ENCODE data around the gene TMPRSS3. TPM values are rescaled to one million over a fixed set of nuclear protein-coding genes. Genes with fewer than 3 reads are reported as not detected.

The TMPRSS3 gene
- total and polyA plus RNA-seq, 9 of the 15 experiments (the other 6 are each of a cell fraction or from before 2014, with no cell fraction given), result 0.07 TPM; not detected in 8

DNA sequence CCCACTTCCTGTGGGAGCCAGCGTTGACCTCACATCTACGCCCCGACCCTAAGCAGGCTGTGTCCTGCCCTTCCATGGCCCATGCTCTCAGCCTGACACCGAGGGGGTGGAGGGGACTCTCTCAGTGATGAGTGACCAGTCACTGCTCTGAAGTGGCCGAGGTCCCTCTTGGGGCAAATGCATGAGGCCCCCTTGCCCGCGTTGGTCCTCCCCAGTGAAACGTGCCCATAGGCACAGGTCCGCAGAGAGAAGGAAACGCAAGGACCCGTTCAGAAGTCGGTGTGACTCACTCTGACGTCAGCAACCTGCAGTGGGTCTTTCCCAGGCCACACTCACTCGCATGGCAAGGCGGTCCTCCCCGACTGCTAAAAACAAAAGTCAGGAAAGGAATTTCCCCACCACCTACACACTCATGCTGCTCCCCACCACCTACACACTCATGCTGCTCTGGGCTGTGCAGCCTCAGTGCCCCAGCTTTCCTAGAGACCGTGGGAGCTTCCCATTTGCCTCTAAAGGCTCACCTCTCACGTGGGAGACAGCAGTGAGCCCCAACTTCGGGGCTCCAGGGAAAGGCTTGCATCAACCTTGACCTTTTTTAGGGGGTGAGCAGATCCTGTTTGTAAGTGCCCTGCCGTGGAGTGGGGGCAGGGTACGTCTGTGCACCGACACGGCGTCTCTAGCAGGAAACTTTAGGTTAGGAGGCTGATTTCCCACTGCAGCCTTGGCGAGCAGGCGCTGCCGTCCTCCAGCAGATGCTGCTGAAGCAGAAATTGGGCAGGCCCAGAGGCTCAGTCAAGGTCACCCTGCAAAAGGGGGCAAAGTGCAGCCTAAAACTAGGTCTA, 19.3 kb upstream of the TMPRSS3 start:
- no TSS peak for BruUV-seq (replicated peaks)
- peaks cover 4% of the 10 kb centered on the region; the same call in 2 of the 3 replicates for H3K36me3 ChIP-seq (ENCODE audit: control insufficient read depth, insufficient read depth, low read length)
- CTCF ChIA-PET (ENCODE audit: low intra/inter-chr PET ratio), result no interaction called here
- POLR2A ChIA-PET, result interaction anchor here (0.7 to 1.4 kb wide), 2 partner anchors 12 to 1458 kb away, joined by 3 to 6 read pairs; partner anchors contain the start of gene UBASH3A
- H3K9me3 ChIP-seq (replicated peaks; ENCODE audit: control insufficient read depth, insufficient read depth, low read depth, low read length), result no peaks in the 10 kb centered on the region
- H2AFZ ChIP-seq (ENCODE audit: low read depth, low read length), result peak overlapping the region; percentile 60
- ATAC-seq (peak; percentile 48), DNase-seq (ENCODE audit: extremely low read depth in 1 of 4, low spot score in 3 of 4) (peak; percentile 45 to 64 (median 54)), FAIRE-seq (peak; percentile 68)
- H3K79me2 ChIP-seq (ENCODE audit: control insufficient read depth, insufficient read depth, low read length), result no peaks in the 10 kb centered on the region
- peak overlapping the region; percentile 23; the same call in 1 of the 2 replicates for H3K4me2 ChIP-seq (ENCODE audit: insufficient read depth, low read length)
- H3K4me1 ChIP-seq (replicated peaks in 1 of 2; ENCODE audit: control insufficient read depth in 2 of 2, insufficient read depth in 2 of 2, low read length in 2 of 2), result peaks cover 11 to 20% of the 10 kb centered on the region in 2 experiments; a peak in 4 of 5 replicates
- no peak overlapping the region for H3K9ac ChIP-seq (ENCODE audit: insufficient read depth in 1 of 2, low read depth in 2 of 2, low read length in 2 of 2)
- H4K20me1 ChIP-seq (replicated peaks; ENCODE audit: control insufficient read depth, insufficient read depth, low read length), result no peaks in the 10 kb centered on the region
- H3K27me3 ChIP-seq (ENCODE audit: control insufficient read depth in 2 of 2, insufficient read depth in 2 of 2, low read length in 2 of 2), result no peaks in the 10 kb centered on the region
- peaks cover 3% of the 10 kb centered on the region for H3K9me1 ChIP-seq (ENCODE audit: control insufficient read depth, insufficient read depth, low read length)
- in situ Hi-C loops (cut with MboI), result no loop called here
- H3K4me3 ChIP-seq, result no peak overlapping the region
- 38% methylated on average over 27 of the region's 27 CpGs for WGBS (ENCODE audit: insufficient coverage, low coverage, missing lambda C conversion rate)
- H3K27ac ChIP-seq (ENCODE audit: extremely low read depth, low read depth, low read length), result no peak overlapping the region; the same call in 2 of the 3 replicates
- intact Hi-C loops (cut with micrococcal nuclease), result no loop called here
- no peak for TF ChIP-seq ZNF444 (CRISPR knock-in tag; IDR thresholded peaks at IDR 0.05)
- no peak for TF ChIP-seq NCOA4 (IDR thresholded peaks at IDR 0.05; ENCODE audit: partially characterized antibody)
- TF ChIP-seq JUNB (CRISPR knock-in tag; conservative IDR thresholded peaks at IDR 0.05), result 0 out of 2 replicates have a peak, but pooled peaks have one; percentile 12
- TF ChIP-seq GTF2B (IDR thresholded peaks at IDR 0.05; ENCODE audit: extremely low read depth, insufficient read length), result no peak
- TF ChIP-seq KLF13 (tag; IDR thresholded peaks at IDR 0.05; ENCODE audit: borderline replicate concordance, low read depth), result no peak
- no peak for TF ChIP-seq ZBTB49 (CRISPR knock-in tag; IDR thresholded peaks at IDR 0.05; ENCODE audit: borderline replicate concordance)
- TF ChIP-seq ZBTB43 (CRISPR knock-in tag; IDR thresholded peaks at IDR 0.05), result no peak
- TF ChIP-seq, protein P1, sequence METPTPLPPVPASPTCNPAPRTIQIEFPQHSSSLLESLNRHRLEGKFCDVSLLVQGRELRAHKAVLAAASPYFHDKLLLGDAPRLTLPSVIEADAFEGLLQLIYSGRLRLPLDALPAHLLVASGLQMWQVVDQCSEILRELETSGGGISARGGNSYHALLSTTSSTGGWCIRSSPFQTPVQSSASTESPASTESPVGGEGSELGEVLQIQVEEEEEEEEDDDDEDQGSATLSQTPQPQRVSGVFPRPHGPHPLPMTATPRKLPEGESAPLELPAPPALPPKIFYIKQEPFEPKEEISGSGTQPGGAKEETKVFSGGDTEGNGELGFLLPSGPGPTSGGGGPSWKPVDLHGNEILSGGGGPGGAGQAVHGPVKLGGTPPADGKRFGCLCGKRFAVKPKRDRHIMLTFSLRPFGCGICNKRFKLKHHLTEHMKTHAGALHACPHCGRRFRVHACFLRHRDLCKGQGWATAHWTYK (CRISPR knock-in tag; IDR thresholded peaks at IDR 0.05), result no peak
- no peak for TF ChIP-seq U2AF2 (optimal IDR thresholded peaks at IDR 0.05; ENCODE audit: low read depth, low read length)
- no peak for TF ChIP-seq THRB (CRISPR knock-in tag; conservative IDR thresholded peaks at IDR 0.05)
- TF ChIP-seq CREM (IDR thresholded peaks at IDR 0.05; ENCODE audit: low read depth), result peak; percentile 89
